HG02981 (cell line): ENCODE data around the gene BIRC5.

Experiments used
- ATAC-seq: cut with Tn5 transposase; IDR thresholded peaks from one replicate; pipeline ENCODE4 v1.9.1; 2021; ENCODE audit warnings: mild to moderate bottlenecking, moderate library complexity; ENCODE audit not compliant: unreplicated experiment

Gene BIRC5

DNA sequence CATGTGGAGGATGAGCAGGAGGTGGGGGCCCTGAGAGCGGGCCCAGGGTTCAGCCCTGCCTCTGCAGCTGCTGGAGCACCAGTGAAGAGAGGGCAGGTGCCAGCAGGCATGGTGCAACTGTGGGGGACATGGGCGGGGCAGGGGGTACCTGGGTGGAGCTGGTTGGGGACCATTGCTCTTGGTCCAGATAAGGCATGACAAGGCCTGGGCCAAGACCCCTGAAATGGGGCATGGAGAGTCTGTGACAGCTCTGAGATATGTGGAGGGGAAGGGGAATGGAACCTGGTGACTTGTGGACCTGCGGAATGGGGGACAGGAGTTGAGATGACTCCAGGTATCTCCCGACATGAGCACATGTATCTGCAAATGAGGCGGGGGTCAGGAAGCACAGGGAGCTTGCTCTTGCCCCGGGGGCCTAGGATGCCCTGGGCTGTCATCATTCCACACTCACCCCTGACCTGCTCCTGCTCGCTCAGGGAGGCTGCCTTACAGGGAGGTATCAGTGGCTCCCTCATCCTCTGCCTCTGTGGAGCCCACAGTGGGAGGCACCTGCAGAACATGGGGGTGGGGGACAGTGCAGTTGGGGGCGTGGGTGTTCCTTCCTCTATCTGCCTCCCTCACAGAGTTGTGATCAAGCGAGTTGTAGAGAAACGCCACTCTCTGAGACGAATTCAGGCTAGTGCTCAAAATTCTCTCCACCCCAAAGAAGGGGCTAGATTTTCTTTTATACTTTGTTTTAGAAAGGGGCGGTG, 57.5 kb downstream of the BIRC5 start:
- no peak for ATAC-seq

DNA sequence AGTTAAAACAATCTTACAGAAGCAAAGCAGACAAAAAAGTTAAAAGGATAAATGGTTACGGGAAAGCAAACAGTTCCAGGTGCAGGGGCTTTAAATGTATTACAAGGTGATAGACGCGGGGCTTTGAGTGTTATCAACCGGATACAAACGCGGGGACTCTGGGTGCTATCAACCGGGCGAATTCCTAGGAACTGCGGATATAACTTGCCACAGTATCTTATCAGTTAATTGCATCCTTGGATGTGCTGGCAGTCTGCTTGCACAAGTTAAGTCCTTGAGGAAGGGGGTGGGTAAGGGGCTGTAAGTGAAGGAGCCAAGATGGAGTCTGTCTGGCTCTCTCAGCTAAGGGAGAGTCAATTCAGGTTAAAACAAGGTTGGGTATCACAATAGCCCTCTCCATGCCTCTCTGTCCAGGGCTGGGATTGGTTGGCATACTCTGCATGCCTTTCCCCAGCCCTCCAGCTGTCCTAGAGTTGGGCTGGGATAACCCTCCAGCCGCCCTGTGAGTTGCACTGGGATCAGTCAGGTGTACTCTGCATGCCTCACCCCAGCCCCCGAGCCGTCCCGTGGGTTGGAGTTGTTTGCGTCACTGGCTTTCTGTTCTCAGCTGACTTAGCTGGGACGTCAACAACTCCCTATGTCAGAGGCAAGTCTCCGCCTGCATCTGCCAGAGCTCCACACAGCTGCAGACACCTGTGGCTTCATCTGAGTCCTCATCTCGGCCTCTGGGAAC, 58.3 kb downstream of the BIRC5 start:
- no peak for ATAC-seq

DNA sequence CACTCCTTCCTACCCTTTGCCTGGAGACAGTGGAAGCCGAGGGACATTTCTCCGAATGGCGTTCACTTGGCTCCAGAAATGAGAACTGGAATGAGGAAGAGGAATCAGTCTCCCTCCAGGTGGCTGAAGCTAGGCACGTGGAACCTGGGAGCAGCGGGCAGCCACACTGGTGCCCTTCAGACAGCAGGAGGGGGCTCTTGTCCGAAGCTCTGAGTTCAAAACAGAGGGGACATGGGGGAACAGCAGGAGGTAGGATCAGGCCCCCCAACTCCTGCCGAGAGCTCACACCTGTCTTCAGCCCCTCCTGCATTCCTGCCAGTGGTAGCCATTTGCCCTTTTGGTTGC, 58.8 kb downstream of the BIRC5 start:
- no peak for ATAC-seq

DNA sequence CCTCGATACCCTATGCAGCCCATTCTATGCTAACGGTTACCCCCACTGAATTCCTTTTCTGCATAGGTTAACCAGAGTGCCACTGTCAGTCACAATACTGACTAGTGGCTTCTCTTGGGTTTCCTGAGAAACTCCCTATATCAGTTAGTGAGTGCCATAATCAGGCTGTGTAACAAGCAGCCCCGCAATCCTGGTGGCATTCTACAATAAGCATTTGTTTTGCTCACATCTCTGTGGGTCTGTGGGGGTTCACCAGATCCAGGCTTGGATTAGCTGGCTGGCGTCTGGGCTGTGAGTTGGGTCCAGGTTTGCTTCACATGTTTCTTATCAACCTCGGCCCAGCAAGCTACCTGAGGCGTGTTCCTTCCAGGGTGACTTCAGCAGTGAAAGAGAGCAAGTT, 59.8 kb downstream of the BIRC5 start:
- ATAC-seq, result no peak
